Left ventricle myocardium superior (tissue), 1 donor: ENCODE data around the gene GDF15. TPM values are rescaled to one million over a fixed set of nuclear protein-coding genes. Genes with fewer than 3 reads are reported as not detected.
A peak's percentile ranks its signal among the peaks of the same experiment; 100 is the strongest.
"Not testable (repeated sequence)": the region's sequence is repeated elsewhere in the genome, so short reads cannot be mapped to it uniquely, and the experiment has no call there.

Source experiments
- ATAC-seq: fragments of 200-7000 bp; cut with Tn5 transposase; one replicate; pipeline ENCODE4 v1.9.1; 2020; ENCODE audit warnings: mild to moderate bottlenecking, moderate library complexity
- DNase-seq: peaks from one replicate; pipeline ENCODE4 v3.0.0-alpha.2; 2020
- intact Hi-C: fragments of 100-400 bp; cut with micrococcal nuclease; formaldehyde crosslinking; loops from one replicate; pipeline ENCODE4 v1.11.0; 2022
- total RNA-seq: library from RNA; stranded (reverse); fragmentation: NEBNext Ultra II Directional; extraction: Animal tissue kit (Norgen Biotek cat#: 25700); gene quantifications from one replicate; pipeline ENCODE4 v1.2.1, GENCODE V29; 2021
- donor health status: DM: no; HTN: yes; CAD: no; lungs with severe emphysema.

Gene GDF15
- total RNA-seq, 1 donor from 2014 or later: 0.27 TPM

DNA sequence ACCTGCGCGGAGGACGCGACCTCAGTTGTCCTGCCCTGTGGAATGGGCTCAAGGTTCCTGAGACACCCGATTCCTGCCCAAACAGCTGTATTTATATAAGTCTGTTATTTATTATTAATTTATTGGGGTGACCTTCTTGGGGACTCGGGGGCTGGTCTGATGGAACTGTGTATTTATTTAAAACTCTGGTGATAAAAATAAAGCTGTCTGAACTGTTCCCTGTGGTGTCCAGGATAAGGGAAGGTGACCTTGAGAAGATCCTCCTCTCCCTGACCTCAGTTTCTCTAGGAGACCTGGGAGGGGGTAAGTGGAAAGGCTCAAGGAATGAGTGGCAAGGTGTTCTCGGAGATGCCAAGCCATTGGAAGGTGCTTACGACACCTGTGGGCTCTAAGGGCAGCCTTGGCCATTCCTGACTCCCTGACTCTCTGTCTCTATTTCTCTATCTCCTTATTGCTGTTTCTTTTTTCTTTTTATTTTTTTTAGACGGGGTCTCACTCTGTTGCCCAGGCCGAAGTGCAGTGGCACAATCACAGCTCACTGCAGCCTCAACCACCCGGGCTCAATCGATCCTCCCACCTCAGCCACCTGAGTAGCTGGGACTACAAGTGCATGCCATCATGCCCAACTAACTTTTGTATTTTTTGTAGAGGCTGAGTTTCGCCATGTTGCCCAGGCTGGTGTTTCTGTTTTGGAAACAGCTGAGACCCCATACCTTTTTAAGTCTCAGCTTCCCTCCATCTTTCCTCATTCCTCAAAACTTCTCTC lies 3.2 kb downstream of the GDF15 start:
- DNase-seq (no peak), ATAC-seq (no peak)
- intact Hi-C loops: no loop called here

DNA sequence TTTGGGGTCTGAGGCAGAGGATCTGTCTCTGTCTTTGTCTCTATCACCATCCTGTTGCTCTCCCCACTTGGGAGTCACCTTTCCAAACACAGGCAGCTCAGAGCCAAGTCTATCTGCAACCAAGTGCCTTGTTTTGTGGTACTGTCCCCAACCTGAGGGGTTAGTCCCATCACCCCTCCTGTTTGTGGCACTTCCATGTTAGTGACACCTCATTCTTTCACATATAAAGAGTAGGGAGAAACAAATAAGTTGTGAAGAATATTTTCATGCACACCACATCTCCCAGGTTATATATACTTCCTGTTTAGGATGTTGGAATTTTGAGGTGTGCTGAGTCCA lies 3.7 kb downstream of the GDF15 start:
- intact Hi-C loops: no loop called here
- ATAC-seq: no peak
- no peak for DNase-seq

DNA sequence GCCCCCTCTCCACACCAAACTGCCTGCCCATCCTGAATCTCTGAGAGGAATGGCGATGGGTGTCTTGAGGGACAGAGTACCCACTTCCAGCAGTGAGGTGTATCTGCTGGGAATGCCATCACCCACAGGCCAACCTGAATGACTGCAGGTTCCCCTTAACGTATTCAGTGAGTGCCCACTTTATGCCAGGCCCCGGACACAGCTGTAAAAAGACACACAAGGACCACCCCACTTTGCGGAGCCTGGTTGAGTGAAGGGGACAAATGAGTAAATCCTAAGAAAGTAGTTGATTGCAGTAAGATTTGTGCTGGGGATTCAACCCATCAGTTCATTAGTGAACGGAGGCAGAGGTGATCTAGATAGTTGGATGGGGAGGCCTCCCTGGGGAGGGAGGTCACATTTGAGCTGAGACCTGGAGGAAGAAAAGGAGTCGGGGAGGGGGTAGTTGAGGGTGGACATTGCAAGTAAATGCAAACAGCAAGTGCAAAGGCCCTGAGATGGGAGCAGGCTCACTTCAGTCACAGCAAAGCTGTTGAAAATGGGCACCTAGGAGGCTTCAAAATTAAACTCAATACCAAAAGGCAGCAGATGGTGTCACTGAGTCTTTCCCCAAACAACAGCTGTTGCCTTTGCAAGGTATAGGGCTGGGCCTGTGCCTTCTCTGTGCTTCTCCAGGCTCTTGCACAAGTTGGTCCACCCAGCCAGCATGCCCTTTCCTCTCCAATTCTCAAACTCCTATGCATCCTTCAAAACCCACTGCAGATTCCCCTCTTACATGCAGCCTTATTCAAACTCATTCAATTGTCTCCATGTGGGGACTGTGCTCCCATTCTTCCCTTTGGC lies 4.3 kb downstream of the GDF15 start:
- intact Hi-C loops: no loop called here
- DNase-seq (no peak), ATAC-seq (no peak)

DNA sequence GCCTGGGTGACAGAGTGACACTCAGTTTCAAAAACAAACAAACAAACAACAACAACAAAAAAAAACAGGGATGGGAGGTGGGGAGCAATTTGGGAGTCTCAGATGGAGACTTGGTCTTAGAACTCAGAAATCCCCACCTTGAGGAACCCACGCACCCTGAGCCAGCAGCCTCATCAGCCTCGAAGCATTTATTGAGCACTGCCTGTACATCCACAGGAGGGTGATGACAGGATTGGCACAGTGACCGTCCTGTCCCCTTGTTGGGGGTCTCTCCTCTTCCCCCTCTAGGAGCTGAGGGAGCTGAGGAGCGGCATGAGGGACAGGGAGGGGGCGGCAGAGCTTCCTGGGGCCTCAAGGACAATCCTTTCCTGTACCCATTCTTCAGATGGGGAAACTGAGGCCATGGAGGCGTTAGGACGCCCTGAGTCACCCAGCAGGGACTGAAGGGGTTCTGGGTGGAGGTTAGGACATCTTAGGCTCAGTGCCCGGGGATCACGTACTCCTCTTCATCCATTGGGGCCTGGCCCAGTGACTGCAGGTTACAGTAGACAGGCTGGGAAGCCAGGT lies 5.6 kb downstream of the GDF15 start:
- intact Hi-C loops: no loop called here
- no peak for ATAC-seq

DNA sequence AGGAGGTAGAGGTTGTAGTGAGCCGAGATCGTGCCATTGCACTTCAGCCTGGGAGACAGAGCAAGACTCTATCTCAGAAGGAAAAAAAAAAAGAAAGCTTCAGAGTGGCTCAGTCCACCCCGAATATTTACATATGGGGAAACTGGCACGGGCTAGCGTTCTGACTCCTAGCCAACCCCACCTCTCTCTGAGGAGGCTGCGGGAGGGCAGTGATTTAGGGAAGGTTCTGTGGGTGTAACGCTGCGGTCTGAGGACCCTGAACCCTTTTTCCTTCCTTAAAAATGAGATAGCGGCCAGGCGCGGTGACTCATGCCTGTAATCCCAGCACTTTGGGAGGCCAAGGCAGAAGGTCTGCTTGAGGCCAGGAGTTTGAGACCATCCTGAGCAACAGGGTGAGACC lies 6.5 kb downstream of the GDF15 start:
- intact Hi-C loops: no loop called here
- peak; percentile 56 for DNase-seq
- peak; percentile 26 for ATAC-seq

More for the DNA sequence above, 5.6 kb downstream of the GDF15 start:
- DNase-seq: no peak

DNA sequence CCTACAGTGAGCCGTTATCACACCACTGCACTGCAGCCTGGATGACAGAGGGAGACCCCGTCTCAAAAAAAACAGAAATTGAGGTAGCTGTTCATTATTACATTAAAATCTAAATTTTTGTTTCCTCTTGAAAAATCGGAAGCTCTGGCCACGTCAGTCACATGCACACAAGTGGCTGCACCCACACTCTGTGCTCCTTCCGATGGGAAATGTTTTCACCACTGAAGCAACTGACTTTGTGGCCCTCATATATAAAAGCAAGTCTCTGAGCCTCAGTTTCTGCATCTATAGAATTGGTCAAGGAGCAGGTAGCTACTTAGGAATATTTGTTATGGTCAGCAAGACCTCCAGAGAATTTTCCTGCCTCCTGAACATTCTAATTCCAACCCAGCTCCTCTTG lies 7.0 kb downstream of the GDF15 start:
- intact Hi-C loops: no loop called here
- no peak for DNase-seq

DNA sequence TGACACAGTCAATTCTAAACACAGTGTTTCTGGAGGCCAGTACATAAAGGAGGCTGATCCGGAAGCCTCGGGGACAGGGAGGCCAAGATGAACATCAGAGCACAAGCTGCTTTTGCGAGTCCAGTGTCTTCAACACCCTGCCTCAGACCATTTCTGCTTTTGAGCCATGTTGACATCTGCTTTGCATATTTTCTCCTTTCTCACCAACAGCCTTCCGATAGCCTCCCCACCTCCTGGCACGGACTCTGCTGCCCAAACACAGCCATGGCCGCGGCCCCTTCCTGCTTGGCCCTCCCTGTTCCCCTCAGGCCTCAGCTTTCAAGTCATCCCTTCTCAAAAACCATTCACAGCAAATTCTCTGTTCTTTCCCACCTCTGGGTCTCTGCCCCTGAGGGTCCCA lies 7.9 kb downstream of the GDF15 start:
- intact Hi-C loops: no loop called here
- ATAC-seq (peak; percentile 35), DNase-seq (peak; percentile 64)

More for the DNA sequence above, 7.0 kb downstream of the GDF15 start:
- ATAC-seq: no peak

DNA sequence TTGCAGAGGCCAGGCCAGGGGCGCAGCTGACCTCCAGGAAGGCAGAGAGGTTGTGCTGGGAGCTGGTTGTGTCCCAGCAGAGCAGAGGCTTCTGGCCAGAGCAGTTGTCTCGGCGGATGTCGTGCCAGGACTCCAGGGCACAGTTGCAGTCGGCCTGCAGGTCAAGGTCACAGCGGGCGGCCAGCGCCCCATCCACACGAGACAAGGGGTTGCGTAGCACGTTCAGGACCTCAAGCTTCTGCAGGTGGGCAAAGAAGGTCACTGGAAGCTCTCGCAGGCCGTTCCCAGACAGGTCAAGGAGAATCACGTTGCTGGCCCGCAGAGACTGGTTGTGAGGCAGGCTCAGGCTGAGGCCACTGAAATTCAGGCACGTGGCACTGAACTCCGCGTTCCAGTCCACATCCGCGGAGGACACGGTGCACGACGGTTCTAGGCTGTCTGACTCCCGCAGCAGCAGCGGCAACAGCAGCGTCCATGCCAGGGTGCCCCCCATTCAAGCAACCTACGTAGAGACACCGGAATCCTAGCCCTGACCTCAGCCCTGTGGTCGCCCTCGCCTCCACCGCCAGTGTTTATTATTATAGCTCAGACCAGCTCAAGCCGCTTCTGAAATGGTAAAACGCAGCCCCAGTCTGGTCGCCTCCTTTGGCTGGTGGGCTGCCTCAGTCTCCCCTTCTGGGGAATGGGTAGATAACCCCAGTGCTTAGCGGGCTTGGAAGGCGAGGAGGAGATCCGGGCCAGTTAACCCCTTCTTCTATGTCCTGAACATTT lies 10.7 kb downstream of the GDF15 start:
- DNase-seq (peak; percentile 57), ATAC-seq (no peak)
- intact Hi-C loops: no loop called here

DNA sequence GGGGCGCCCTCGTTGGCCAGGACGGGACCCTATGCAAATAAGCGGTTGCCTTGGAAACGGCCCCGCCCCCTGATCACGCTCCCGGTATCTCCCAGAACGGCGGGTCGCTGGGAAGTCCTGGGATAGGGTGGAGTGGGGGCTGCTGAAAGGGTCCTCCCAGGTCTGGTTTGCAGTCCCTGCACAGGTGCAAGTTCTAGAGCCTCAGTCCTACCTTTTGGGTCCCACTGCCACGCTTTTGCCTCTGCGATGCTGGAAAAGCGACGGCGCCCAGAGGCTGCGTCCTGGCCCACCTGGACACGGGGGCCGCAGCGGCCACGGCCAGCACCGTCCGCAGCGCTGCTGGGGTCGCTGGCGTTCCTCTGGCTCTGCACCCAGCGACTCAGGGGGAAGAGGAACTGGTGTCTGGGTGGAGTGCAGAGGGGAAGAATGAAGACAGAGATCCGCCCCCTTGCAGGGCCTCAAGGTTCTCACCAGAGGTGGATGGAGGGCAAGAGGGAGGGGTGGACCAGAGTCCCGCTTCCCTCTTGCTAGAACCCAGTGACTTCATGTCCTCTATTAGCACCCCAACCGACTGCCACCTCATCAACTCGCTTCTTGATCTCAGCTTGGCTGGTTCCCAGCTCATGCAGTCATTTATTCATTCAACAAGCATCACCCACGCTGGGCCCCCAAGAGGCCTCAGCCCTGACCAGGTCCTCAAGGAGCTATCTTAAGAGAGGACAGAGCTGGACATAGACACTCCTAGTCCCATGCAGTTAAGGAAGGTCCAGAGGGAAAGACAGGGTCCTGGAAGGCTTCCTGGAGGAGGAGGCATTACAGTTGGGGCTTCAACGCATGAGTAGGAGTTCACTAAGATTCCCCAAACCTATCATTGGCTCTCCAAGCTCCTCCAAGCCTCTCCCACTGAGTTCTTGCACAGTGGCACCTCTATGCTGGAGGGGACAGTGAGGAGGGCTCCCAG lies 11.6 kb downstream of the GDF15 start, which contains the start of gene LRRC25:
Gene LRRC25, minus strand, starts transcription at position 381 of the 961 bp plus-strand sequence. CDS start 659 bp downstream, outside the sequence.
- peak; percentile 65 for ATAC-seq
- intact Hi-C loops: no loop called here
- peak; percentile 63 for DNase-seq

DNA sequence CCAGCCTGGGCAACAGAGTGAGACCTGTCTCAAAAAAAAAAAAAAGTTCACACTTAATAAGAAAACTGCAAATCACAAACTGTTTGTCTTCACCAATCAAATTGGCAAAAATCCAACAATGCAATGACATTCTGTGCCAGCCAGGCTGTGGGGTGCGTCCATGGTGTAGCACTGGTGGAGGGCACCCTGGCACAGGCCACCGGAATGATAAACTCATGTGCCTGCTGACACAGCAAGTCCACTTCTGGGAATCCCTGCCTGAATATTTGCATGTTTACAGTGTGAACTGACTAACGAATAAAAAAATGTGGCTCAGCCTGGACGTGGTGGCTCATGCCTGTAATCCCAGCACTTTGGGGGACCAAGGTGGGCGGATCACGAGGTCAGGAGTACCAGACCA lies 13.1 kb downstream of the GDF15 start:
- intact Hi-C loops: no loop called here

DNA sequence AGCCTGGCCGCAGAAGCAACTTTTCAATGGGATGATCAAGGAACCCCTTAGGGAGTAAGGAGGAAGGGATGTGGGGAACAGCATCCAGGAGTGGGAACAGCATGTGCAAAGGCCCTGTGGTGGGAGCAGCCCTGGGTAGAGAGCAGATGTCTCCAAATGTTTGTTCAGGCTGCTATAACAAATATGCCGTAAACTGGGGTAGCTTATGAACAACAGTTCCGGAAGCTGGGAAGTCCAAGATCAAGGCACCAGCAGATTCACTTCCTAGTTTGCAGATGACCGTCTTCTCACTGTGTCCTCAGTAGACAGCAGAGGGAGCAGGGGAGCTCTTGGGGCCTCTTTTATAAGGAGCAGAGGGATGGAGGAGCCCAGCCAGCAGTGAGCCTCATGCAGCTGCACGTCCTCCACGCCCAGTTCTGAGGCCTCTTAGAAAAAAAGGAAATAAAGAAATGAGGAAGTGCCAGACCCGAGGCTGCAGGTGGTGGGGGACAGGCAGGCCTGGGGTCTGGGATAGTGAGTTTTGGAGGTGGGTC lies 15.7 kb downstream of the GDF15 start:
- ATAC-seq: peak; percentile 82
- peak; percentile 67 for DNase-seq

More for the DNA sequence above, 13.1 kb downstream of the GDF15 start:
- DNase-seq: peak; percentile 61
- peak; percentile 49 for ATAC-seq

DNA sequence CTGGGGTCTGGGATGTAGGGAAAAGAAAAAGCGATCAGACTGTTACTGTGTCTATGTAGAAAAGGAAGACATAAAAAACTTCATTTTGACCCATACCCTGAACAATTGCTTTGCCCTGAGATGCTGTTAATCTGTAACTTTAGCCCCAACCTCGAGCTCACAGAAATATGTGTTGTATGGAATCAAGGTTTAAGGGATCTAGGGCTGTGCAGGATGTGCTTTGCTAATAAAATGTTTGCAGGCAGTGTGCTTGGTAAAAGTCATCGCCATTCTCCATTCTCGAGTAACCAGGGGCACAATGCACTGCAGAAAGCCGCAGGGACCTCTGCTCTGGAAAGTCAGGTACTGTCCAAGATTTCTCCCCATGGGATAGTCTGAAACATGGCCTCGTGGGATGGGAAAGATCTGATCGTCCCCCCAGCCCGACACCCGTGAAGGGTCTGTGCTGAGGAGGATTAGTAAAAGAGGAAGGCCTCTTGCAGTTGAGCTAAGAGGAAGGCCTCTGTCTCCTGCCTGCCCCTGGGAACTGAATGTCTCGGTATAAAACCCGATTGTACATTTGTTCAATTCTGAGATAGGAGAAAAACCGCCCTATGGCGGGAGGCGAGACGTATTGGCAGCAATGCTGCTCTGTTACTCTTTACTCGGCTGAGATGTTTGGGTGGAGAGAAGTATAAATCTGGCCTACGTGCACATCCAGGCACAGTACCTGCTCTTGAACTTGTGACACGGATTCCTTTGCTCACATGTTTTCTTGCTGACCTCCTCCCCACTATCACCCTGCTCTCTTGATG lies 16.7 kb downstream of the GDF15 start:
- intact Hi-C loops, ATAC-seq, DNase-seq: not testable (repeated sequence)

More for the DNA sequence above, 15.7 kb downstream of the GDF15 start:
- intact Hi-C loops: no loop called here

DNA sequence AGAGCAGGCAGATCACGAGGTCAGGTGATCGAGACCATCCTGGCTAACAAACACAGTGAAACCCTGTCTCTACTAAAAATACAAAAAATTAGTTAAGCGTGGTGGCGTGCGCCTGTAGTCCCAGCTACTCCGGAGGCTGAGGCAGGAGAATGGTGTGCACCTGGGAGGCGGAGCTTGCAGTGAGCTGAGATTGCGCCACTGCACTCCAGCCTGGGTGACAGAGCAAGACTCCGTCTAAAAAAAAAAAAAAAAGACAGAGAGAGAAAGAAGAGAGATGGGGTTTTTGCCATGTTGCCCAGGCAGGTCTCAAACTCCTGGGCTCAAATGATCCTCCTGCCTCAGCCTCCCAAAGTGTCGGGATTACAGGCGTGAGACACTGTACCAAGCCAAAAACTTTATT lies 19.8 kb downstream of the GDF15 start:
- intact Hi-C loops, ATAC-seq, DNase-seq: not testable (repeated sequence)

DNA sequence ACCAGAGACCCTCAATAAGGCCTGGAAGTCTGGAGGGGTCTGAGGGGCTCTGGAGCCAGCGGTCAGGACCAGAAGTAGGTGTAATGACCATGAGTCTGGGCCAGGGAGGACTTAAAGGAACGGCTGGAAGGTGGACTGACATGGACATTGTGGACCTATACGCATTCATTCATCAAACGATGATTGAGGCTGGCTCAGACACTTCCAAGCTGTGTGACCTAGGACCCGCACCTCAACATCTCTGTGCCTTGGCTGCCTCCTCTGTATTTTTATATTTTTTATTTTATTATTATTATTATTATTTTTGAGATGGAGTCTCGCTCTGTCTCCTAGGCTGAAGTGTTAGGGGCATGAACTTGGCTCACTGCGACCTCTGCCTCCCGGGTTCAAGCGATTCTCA lies 20.8 kb downstream of the GDF15 start:
- ATAC-seq: no peak

DNA sequence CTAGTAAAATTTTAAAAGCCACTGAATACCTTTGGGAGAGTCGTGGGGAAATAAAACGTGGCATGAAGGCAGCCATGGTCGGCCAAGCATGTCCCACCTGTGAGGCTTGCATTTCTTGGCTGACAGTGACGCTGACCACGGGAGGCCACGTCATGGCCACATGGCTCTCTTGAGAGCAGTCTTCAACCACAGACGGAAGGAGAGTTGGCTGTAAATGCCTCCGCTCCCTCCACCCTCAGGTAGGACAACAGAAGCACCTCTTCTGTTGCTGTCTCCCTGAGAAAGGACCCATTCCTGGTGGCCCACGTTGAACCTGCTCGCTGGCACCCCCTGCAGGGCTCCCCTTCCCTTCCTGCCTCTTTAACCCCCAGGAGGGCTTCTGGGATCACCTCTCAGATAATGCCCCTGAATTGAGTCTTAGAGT lies 22.1 kb downstream of the GDF15 start:
- DNase-seq: peak; percentile 56
- intact Hi-C loops: no loop called here
- ATAC-seq: peak; percentile 13

More for the DNA sequence above, 20.8 kb downstream of the GDF15 start:
- DNase-seq: no peak
- intact Hi-C loops: no loop called here

DNA sequence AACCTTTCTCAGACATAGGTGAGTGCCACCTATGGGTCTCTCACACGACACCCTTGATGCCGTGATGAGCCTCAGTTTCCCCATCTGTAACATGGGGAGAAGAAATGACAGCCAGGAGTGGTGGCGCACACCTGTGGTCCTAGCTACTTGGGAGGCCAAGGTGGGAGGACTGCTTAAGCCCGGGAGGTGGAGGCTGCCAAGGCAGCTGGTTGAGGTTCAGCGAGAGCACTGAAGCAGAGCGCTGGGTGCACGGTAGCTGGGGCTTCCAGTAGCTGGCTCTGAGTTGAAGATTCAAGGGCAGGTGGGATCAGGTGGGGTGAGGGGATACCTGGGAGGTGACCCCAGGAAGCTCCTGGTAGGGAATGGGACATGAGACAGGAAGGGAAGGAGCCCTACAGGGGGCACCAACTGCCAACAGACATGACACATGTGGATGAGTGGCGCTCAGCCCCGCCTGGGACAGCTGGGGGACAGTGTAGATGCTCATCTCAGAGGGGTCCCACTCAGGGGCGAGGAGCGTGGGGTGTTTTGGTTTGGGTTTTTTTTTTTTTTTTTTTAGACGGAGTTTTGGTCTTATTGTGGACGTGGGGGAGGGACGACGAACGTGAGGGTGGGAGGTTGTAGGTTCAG lies 26.8 kb downstream of the GDF15 start:
- DNase-seq (no peak), ATAC-seq (no peak)
- intact Hi-C loops: no loop called here
